ENCODE data around the gene TMEM150B. TPM values are rescaled to one million over a fixed set of nuclear protein-coding genes. Genes with fewer than 3 reads are reported as not detected.

The TMEM150B gene
- total and polyA plus RNA-seq, 4 donors, result 0.81 to 3.3 (median 2.0) TPM

GRCh38 chr19:55341595-55342531, 16.7 kb upstream of the TMEM150B start (continued):
- TF ChIP-seq ZBTB33 (IDR thresholded peaks at IDR 0.05), result no peak
- TF ChIP-seq FOXA2 (IDR thresholded peaks at IDR 0.05), result no peak
- TF ChIP-seq CTCF (IDR thresholded peaks at IDR 0.05; ENCODE audit: low read depth, low read length, missing input control), result no peak

- H3K27ac ChIP-seq (ENCODE audit: low read depth in 1 of 2, low read length in 2 of 2), result no peak overlapping the region
- H3K36me3 ChIP-seq (ENCODE audit: control insufficient read depth in 4 of 4, insufficient read depth in 3 of 4, low read depth in 1 of 4, low read length in 3 of 4), result peaks cover 0 to 8% (median 1%) of the 10 kb centered on the region in 4 donors
- TF ChIP-seq RAD21 (IDR thresholded peaks at IDR 0.05) (no peak), ZBTB33 (IDR thresholded peaks at IDR 0.05) (no peak), FOXA2 (IDR thresholded peaks at IDR 0.05) (no peak), YY1 (IDR thresholded peaks at IDR 0.05) (no peak), TAF1 (conservative IDR thresholded peaks at IDR 0.05) (no peak), HNF4G (IDR thresholded peaks at IDR 0.05) (no peak), EGR1 (IDR thresholded peaks at IDR 0.05; ENCODE audit: low read depth in 2 of 2) (no peak), NR2F2 (IDR thresholded peaks at IDR 0.05) (no peak), SP1 (IDR thresholded peaks at IDR 0.05) (no peak), CTCF (IDR thresholded peaks at IDR 0.05; ENCODE audit: low read depth, low read length, missing input control) (no peak), RXRA (IDR thresholded peaks at IDR 0.05) (no peak), JUND (IDR thresholded peaks at IDR 0.05) (no peak)
- TF ChIP-seq, protein P1, sequence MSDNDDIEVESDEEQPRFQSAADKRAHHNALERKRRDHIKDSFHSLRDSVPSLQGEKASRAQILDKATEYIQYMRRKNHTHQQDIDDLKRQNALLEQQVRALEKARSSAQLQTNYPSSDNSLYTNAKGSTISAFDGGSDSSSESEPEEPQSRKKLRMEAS (IDR thresholded peaks at IDR 0.05), result no peak
- TF ChIP-seq, protein P2, sequence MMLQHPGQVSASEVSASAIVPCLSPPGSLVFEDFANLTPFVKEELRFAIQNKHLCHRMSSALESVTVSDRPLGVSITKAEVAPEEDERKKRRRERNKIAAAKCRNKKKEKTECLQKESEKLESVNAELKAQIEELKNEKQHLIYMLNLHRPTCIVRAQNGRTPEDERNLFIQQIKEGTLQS (IDR thresholded peaks at IDR 0.05), result no peak
- TF ChIP-seq, protein P3, sequence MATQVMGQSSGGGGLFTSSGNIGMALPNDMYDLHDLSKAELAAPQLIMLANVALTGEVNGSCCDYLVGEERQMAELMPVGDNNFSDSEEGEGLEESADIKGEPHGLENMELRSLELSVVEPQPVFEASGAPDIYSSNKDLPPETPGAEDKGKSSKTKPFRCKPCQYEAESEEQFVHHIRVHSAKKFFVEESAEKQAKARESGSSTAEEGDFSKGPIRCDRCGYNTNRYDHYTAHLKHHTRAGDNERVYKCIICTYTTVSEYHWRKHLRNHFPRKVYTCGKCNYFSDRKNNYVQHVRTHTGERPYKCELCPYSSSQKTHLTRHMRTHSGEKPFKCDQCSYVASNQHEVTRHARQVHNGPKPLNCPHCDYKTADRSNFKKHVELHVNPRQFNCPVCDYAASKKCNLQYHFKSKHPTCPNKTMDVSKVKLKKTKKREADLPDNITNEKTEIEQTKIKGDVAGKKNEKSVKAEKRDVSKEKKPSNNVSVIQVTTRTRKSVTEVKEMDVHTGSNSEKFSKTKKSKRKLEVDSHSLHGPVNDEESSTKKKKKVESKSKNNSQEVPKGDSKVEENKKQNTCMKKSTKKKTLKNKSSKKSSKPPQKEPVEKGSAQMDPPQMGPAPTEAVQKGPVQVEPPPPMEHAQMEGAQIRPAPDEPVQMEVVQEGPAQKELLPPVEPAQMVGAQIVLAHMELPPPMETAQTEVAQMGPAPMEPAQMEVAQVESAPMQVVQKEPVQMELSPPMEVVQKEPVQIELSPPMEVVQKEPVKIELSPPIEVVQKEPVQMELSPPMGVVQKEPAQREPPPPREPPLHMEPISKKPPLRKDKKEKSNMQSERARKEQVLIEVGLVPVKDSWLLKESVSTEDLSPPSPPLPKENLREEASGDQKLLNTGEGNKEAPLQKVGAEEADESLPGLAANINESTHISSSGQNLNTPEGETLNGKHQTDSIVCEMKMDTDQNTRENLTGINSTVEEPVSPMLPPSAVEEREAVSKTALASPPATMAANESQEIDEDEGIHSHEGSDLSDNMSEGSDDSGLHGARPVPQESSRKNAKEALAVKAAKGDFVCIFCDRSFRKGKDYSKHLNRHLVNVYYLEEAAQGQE (IDR thresholded peaks at IDR 0.05), result no peak
- no peaks in the 10 kb centered on the region for H3K9me3 ChIP-seq (ENCODE audit: control insufficient read depth in 4 of 4, low read length in 3 of 4)
- H3K4me3 ChIP-seq (ENCODE audit: low read depth in 1 of 3, low read length in 3 of 3), result peak overlapping the region in 1 of 3 donors; percentile 74
- H3K9ac ChIP-seq (ENCODE audit: low read depth in 1 of 2, low read length in 2 of 2), result no peak overlapping the region
- peaks cover 8 to 18% (median 11%) of the 10 kb centered on the region in 4 donors for H3K4me1 ChIP-seq (ENCODE audit: control insufficient read depth in 4 of 4, insufficient read depth in 4 of 4, low read length in 3 of 4)
- H3K27me3 ChIP-seq (ENCODE audit: control insufficient read depth in 4 of 4, insufficient read depth in 4 of 4, low read length in 3 of 4), result no peaks in the 10 kb centered on the region
- WGBS, result 27% methylated on average over 15 of the region's 15 CpGs
- DNase-seq (ENCODE audit: low spot score), result peak; percentile 81
Observed at GRCh38 chr19:55341171-55341588, 16.0 kb upstream of the TMEM150B start.
